ENCODE data around the gene GPBAR1.
A peak's percentile ranks its signal among the peaks of the same experiment; 100 is the strongest.

The GPBAR1 gene

GRCh38 chr2:218282173-218282991 is 21.6 kb downstream of the GPBAR1 start:
- DNase-seq (ENCODE audit: low read depth in 1 of 2, low spot score in 1 of 2): no peak
- TF ChIP-seq CTCF (IDR thresholded peaks at IDR 0.05; ENCODE audit: insufficient read depth, low read length) (no peak), REST (IDR thresholded peaks at IDR 0.05; ENCODE audit: insufficient replicate concordance, low read depth) (no peak), SPI1 (IDR thresholded peaks at IDR 0.05; ENCODE audit: borderline replicate concordance, low read depth) (no peak), GABPA (IDR thresholded peaks at IDR 0.05; ENCODE audit: low read depth) (no peak), POLR2AphosphoS5 (IDR thresholded peaks at IDR 0.05; ENCODE audit: low read depth) (no peak)

GRCh38 chr2:218284106-218284811 is 23.4 kb downstream of the GPBAR1 start:
- Histone ChIP-seq H3K4me3 (replicated peaks; ENCODE audit: insufficient read depth, low read length) (no peak overlapping the region), H3K27ac (replicated peaks) (no peak overlapping the region), H3K27me3 (ENCODE audit: insufficient read depth, poor library complexity, severe bottlenecking) (no peaks in the 10 kb centered on the region)
- DNase-seq (ENCODE audit: low read depth in 1 of 2, low spot score in 1 of 2): no peak
- TF ChIP-seq REST (IDR thresholded peaks at IDR 0.05; ENCODE audit: insufficient replicate concordance, low read depth) (no peak), GABPA (IDR thresholded peaks at IDR 0.05; ENCODE audit: low read depth) (no peak), POLR2AphosphoS5 (IDR thresholded peaks at IDR 0.05; ENCODE audit: low read depth) (no peak), CTCF (IDR thresholded peaks at IDR 0.05; ENCODE audit: insufficient read depth, low read length) (no peak), SPI1 (IDR thresholded peaks at IDR 0.05; ENCODE audit: borderline replicate concordance, low read depth) (no peak)

More at GRCh38 chr2:218282173-218282991, 21.6 kb downstream of the GPBAR1 start:
- no peaks in the 10 kb centered on the region for H3K27me3 ChIP-seq (ENCODE audit: insufficient read depth, poor library complexity, severe bottlenecking)
- no peak overlapping the region for H3K4me3 ChIP-seq (replicated peaks; ENCODE audit: insufficient read depth, low read length)
- no peak overlapping the region for H3K27ac ChIP-seq (replicated peaks)

- Histone ChIP-seq H3K27ac (replicated peaks) (peak overlapping the region; percentile 73), H3K27me3 (ENCODE audit: insufficient read depth, poor library complexity, severe bottlenecking) (no peaks in the 10 kb centered on the region), H3K4me3 (replicated peaks; ENCODE audit: insufficient read depth, low read length) (no peak overlapping the region)
- TF ChIP-seq CTCF (IDR thresholded peaks at IDR 0.05; ENCODE audit: insufficient read depth, low read length) (no peak), POLR2AphosphoS5 (IDR thresholded peaks at IDR 0.05; ENCODE audit: low read depth) (no peak), GABPA (IDR thresholded peaks at IDR 0.05; ENCODE audit: low read depth) (no peak), SPI1 (IDR thresholded peaks at IDR 0.05; ENCODE audit: borderline replicate concordance, low read depth) (no peak), REST (IDR thresholded peaks at IDR 0.05; ENCODE audit: insufficient replicate concordance, low read depth) (no peak)
- no peak for DNase-seq (ENCODE audit: low read depth in 1 of 2, low spot score in 1 of 2)
Measured at GRCh38 chr2:218285604-218286003, 24.8 kb downstream of the GPBAR1 start.

Data from HL-60 (cell line).